WTC11 (cell line): ENCODE results near the gene EPHA6. TPM values are rescaled to one million over a fixed set of nuclear protein-coding genes. Genes with fewer than 3 reads are reported as not detected.

Experiments used
- ATAC-seq: fragments of 200-7000 bp; cut with Tn5 transposase; 2 replicates; pipeline ENCODE4 v1.10.0; 2021; ENCODE audit warnings: mild to moderate bottlenecking, moderate library complexity
- CTCF ChIA-PET: fragments of 300-600 bp; sonication (Branson Sonifier 250); formaldehyde crosslinking; loops from one replicate; lab custom pipeline; 2021; ENCODE audit warnings: antibody characterized with exemption; lab: Charles Lee
- POLR2A ChIA-PET: fragments of 350-600 bp; sonication (Branson Sonifier 250); formaldehyde crosslinking; loops from one replicate; lab custom pipeline; 2021; ENCODE audit warnings: antibody characterized with exemption; lab: Charles Lee
- DNase-seq: peaks from one replicate; pipeline ENCODE4 v3.0.0; 2021; ENCODE audit warnings: low spot score
- H3K27ac Mint-ChIP-seq: 2 replicates; pipeline ENCODE4 v1.8.0; 2021; ENCODE audit warnings: mixed read lengths
- H3K27me3 Mint-ChIP-seq: 2 replicates; pipeline ENCODE4 v1.8.0; 2021; ENCODE audit warnings: low read depth, mild to moderate bottlenecking, moderate library complexity, mixed read lengths
- H3K36me3 Mint-ChIP-seq: 2 replicates; pipeline ENCODE4 v1.8.0; 2021; ENCODE audit warnings: mixed read lengths
- H3K4me1 Mint-ChIP-seq: 2 replicates; pipeline ENCODE4 v1.8.0; 2022; ENCODE audit warnings: mixed read lengths
- H3K4me3 Mint-ChIP-seq: 2 replicates; pipeline ENCODE4 v1.8.0; 2021; ENCODE audit warnings: mild to moderate bottlenecking, moderate library complexity, mixed read lengths
- H3K9me3 Mint-ChIP-seq: 2 replicates; pipeline ENCODE4 v1.8.0; 2021; ENCODE audit warnings: mixed read lengths
- ATF1 ChIP-seq: sonication (generic); formaldehyde crosslinking; IDR thresholded peaks from 2 replicates; pipeline ENCODE4 v1.8.1; 2023; ENCODE audit warnings: mild to moderate bottlenecking, moderate library complexity, missing genetic modification reagents
- CREM ChIP-seq: sonication (generic); formaldehyde crosslinking; IDR thresholded peaks from 2 replicates; pipeline ENCODE4 v1.8.1; 2022; ENCODE audit warnings: mild to moderate bottlenecking, missing genetic modification reagents, moderate library complexity
- GABPB1 ChIP-seq: sonication (generic); formaldehyde crosslinking; IDR thresholded peaks from 2 replicates; pipeline ENCODE4 v1.8.1; 2023; ENCODE audit warnings: mild to moderate bottlenecking, missing genetic modification reagents
- GTF2I ChIP-seq: fragments of 250-450 bp; sonication (Bioruptor Pico); conservative IDR thresholded peaks from 2 replicates; pipeline ENCODE4 v1.4.0; 2021; ENCODE audit warnings: mild to moderate bottlenecking
- HMGA2 ChIP-seq: fragments of 250-450 bp; sonication (Bioruptor Pico); IDR thresholded peaks from 2 replicates; pipeline ENCODE4 v1.4.0; 2021; ENCODE audit warnings: mild to moderate bottlenecking, moderate library complexity
- JUN ChIP-seq: sonication (generic); formaldehyde crosslinking; IDR thresholded peaks from 2 replicates; pipeline ENCODE4 v1.8.0; 2023; ENCODE audit warnings: mild to moderate bottlenecking, missing genetic modification reagents
- KAT7 ChIP-seq: sonication (generic); formaldehyde crosslinking; IDR thresholded peaks from 2 replicates; pipeline ENCODE4 v1.8.1; 2023; ENCODE audit warnings: missing genetic modification reagents, mild to moderate bottlenecking, borderline replicate concordance
- NFATC4 ChIP-seq: fragments of 250-450 bp; sonication (Bioruptor Pico); IDR thresholded peaks from 2 replicates; pipeline ENCODE4 v1.9.0; 2021; ENCODE audit warnings: mild to moderate bottlenecking
- NR2C2 ChIP-seq: sonication (generic); formaldehyde crosslinking; IDR thresholded peaks from 2 replicates; pipeline ENCODE4 v1.8.0; 2022; ENCODE audit warnings: mild to moderate bottlenecking, missing genetic modification reagents
- PRRX2 ChIP-seq: fragments of 250-450 bp; sonication (Bioruptor Pico); IDR thresholded peaks from 2 replicates; pipeline ENCODE4 v1.8.0; 2021; ENCODE audit warnings: mild to moderate bottlenecking
- ZNF396 ChIP-seq: fragments of 250-450 bp; sonication (Bioruptor Pico); IDR thresholded peaks from 2 replicates; pipeline ENCODE4 v1.8.0; 2021; ENCODE audit warnings: mild to moderate bottlenecking, moderate library complexity, borderline replicate concordance
- total RNA-seq: library from RNA; stranded (reverse); gene quantifications from 3 replicates; pipeline ENCODE4 v1.2.3, GENCODE V29; 2021
- TF ChIP-seq, protein P1 (sequence below): sonication (generic); formaldehyde crosslinking; IDR thresholded peaks from 2 replicates; pipeline ENCODE4 v1.8.0; 2023; ENCODE audit warnings: missing genetic modification reagents, mild to moderate bottlenecking, borderline replicate concordance
- TF ChIP-seq, protein P2 (sequence below): sonication (generic); formaldehyde crosslinking; IDR thresholded peaks from 2 replicates; pipeline ENCODE4 v1.8.0; 2022; ENCODE audit warnings: mild to moderate bottlenecking, missing genetic modification reagents
- TF ChIP-seq, protein P3 (sequence below): fragments of 250-450 bp; sonication (Bioruptor Pico); IDR thresholded peaks from 2 replicates; pipeline ENCODE4 v1.8.0; 2021; ENCODE audit warnings: mild to moderate bottlenecking
- TF ChIP-seq, protein P4 (sequence below): sonication (generic); formaldehyde crosslinking; IDR thresholded peaks from 2 replicates; pipeline ENCODE4 v1.8.1; 2022; ENCODE audit warnings: mild to moderate bottlenecking, missing genetic modification reagents, moderate library complexity, borderline replicate concordance
- TF ChIP-seq, protein P5 (sequence below): sonication (generic); formaldehyde crosslinking; IDR thresholded peaks from 2 replicates; pipeline ENCODE4 v1.8.1; 2023; ENCODE audit warnings: mild to moderate bottlenecking, moderate library complexity, missing genetic modification reagents
- TF ChIP-seq, protein P6 (sequence below): sonication (generic); formaldehyde crosslinking; IDR thresholded peaks from 2 replicates; pipeline ENCODE4 v1.8.1; 2023; ENCODE audit warnings: mild to moderate bottlenecking, missing genetic modification reagents

Gene EPHA6
- total RNA-seq, 1 experiment from 2014 or later = 2.1 TPM

DNA sequence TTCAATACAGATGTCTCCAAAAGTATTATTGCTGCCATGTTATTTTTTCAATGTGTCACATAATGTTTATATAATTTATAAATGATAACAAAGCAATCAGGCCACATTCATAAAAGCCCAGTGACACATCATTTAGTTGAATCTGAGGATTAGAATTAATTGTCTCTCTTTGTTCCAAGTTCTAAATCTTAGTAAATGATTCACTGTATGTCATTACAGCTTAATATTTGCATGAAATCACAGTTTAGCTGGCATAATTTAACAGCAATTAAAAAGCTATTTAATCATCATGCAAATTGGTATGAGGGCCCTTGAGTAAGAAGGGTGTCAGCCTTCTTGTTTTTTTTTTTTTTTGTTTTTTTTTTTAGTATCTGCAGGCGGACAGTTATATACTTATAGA is 427.0 kb downstream of the EPHA6 start:
- POLR2A ChIA-PET = no interaction called here
- TF ChIP-seq, protein P1, sequence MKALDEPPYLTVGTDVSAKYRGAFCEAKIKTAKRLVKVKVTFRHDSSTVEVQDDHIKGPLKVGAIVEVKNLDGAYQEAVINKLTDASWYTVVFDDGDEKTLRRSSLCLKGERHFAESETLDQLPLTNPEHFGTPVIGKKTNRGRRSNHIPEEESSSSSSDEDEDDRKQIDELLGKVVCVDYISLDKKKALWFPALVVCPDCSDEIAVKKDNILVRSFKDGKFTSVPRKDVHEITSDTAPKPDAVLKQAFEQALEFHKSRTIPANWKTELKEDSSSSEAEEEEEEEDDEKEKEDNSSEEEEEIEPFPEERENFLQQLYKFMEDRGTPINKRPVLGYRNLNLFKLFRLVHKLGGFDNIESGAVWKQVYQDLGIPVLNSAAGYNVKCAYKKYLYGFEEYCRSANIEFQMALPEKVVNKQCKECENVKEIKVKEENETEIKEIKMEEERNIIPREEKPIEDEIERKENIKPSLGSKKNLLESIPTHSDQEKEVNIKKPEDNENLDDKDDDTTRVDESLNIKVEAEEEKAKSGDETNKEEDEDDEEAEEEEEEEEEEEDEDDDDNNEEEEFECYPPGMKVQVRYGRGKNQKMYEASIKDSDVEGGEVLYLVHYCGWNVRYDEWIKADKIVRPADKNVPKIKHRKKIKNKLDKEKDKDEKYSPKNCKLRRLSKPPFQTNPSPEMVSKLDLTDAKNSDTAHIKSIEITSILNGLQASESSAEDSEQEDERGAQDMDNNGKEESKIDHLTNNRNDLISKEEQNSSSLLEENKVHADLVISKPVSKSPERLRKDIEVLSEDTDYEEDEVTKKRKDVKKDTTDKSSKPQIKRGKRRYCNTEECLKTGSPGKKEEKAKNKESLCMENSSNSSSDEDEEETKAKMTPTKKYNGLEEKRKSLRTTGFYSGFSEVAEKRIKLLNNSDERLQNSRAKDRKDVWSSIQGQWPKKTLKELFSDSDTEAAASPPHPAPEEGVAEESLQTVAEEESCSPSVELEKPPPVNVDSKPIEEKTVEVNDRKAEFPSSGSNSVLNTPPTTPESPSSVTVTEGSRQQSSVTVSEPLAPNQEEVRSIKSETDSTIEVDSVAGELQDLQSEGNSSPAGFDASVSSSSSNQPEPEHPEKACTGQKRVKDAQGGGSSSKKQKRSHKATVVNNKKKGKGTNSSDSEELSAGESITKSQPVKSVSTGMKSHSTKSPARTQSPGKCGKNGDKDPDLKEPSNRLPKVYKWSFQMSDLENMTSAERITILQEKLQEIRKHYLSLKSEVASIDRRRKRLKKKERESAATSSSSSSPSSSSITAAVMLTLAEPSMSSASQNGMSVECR (CRISPR knock-in tag) = no peak
- TF ChIP-seq, protein P2, sequence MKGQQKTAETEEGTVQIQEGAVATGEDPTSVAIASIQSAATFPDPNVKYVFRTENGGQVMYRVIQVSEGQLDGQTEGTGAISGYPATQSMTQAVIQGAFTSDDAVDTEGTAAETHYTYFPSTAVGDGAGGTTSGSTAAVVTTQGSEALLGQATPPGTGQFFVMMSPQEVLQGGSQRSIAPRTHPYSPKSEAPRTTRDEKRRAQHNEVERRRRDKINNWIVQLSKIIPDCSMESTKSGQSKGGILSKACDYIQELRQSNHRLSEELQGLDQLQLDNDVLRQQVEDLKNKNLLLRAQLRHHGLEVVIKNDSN (CRISPR knock-in tag) = no peak
- TF ChIP-seq JUN (CRISPR knock-in tag) (no peak), GABPB1 (no peak), ZNF396 (no peak), KAT7 (CRISPR knock-in tag) (no peak), NR2C2 (CRISPR knock-in tag) (no peak), NFATC4 (no peak), CREM (CRISPR knock-in tag) (no peak), GTF2I (CRISPR knock-in tag) (no peak), HMGA2 (CRISPR knock-in tag) (no peak)
- TF ChIP-seq, protein P3, sequence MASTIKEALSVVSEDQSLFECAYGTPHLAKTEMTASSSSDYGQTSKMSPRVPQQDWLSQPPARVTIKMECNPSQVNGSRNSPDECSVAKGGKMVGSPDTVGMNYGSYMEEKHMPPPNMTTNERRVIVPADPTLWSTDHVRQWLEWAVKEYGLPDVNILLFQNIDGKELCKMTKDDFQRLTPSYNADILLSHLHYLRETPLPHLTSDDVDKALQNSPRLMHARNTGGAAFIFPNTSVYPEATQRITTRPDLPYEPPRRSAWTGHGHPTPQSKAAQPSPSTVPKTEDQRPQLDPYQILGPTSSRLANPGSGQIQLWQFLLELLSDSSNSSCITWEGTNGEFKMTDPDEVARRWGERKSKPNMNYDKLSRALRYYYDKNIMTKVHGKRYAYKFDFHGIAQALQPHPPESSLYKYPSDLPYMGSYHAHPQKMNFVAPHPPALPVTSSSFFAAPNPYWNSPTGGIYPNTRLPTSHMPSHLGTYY = no peak
- TF ChIP-seq, protein P4, sequence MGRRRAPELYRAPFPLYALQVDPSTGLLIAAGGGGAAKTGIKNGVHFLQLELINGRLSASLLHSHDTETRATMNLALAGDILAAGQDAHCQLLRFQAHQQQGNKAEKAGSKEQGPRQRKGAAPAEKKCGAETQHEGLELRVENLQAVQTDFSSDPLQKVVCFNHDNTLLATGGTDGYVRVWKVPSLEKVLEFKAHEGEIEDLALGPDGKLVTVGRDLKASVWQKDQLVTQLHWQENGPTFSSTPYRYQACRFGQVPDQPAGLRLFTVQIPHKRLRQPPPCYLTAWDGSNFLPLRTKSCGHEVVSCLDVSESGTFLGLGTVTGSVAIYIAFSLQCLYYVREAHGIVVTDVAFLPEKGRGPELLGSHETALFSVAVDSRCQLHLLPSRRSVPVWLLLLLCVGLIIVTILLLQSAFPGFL (CRISPR knock-in tag) = no peak
- TF ChIP-seq, protein P5, sequence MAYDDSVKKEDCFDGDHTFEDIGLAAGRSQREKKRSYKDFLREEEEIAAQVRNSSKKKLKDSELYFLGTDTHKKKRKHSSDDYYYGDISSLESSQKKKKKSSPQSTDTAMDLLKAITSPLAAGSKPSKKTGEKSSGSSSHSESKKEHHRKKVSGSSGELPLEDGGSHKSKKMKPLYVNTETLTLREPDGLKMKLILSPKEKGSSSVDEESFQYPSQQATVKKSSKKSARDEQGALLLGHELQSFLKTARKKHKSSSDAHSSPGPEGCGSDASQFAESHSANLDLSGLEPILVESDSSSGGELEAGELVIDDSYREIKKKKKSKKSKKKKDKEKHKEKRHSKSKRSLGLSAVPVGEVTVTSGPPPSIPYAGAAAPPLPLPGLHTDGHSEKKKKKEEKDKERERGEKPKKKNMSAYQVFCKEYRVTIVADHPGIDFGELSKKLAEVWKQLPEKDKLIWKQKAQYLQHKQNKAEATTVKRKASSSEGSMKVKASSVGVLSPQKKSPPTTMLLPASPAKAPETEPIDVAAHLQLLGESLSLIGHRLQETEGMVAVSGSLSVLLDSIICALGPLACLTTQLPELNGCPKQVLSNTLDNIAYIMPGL (CRISPR knock-in tag) = no peak
- TF ChIP-seq, all 79 proteins: peak for 0
- Mint-ChIP-seq H3K9me3 (no peaks in the 10 kb centered on the region), H3K36me3 (no peaks in the 10 kb centered on the region), H3K27ac (no peak overlapping the region), H3K27me3 (no peaks in the 10 kb centered on the region), H3K4me3 (no peak overlapping the region), H3K4me1 (peaks cover 2% of the 10 kb centered on the region; the same call in 1 of the 2 replicates)
- CTCF ChIA-PET = no interaction called here
- ATAC-seq (no peak), DNase-seq (no peak)

DNA sequence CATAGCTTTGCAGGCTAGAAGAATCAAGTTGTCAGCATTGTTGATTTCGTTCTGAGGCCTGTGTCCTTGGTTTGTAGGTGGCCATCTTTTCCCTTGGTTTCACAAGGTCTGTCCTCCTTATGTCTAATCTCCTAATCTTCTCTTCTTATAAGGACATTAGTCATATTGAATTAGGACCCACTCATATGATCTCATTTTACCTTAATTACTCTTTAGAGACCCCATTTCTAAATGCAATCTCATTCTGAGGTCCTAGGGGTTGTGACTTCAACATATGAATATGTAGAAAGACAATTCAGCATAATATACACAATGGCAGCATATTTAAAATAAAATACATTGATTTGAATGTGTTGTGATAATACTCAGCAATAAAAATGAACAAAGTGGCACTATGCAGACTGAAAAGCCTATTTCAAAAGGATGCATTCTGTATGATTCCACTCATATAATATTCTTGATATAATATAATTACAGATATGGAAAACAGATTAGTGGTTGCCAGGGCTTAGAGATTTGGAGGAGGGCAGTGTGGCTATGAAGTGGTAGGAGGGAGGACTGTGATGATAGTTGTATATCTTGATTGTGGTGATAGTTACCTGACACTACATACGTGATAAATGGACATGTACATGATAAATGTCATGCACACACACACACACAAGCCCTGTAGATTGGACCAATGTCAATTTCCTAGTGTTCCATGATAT is 431.0 kb downstream of the EPHA6 start:
- DNase-seq (no peak), ATAC-seq (no peak)
- no peaks in the 10 kb centered on the region for H3K27me3 Mint-ChIP-seq
- no peak for TF ChIP-seq PRRX2
- TF ChIP-seq, protein P6, sequence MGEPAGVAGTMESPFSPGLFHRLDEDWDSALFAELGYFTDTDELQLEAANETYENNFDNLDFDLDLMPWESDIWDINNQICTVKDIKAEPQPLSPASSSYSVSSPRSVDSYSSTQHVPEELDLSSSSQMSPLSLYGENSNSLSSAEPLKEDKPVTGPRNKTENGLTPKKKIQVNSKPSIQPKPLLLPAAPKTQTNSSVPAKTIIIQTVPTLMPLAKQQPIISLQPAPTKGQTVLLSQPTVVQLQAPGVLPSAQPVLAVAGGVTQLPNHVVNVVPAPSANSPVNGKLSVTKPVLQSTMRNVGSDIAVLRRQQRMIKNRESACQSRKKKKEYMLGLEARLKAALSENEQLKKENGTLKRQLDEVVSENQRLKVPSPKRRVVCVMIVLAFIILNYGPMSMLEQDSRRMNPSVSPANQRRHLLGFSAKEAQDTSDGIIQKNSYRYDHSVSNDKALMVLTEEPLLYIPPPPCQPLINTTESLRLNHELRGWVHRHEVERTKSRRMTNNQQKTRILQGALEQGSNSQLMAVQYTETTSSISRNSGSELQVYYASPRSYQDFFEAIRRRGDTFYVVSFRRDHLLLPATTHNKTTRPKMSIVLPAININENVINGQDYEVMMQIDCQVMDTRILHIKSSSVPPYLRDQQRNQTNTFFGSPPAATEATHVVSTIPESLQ = no peak
- TF ChIP-seq ATF1 (CRISPR knock-in tag) = no peak
- TF ChIP-seq HMGA2 (CRISPR knock-in tag) = no peak
- TF ChIP-seq JUN (CRISPR knock-in tag) = no peak
- ChIA-PET CTCF (no interaction called here), POLR2A (no interaction called here)
- no peaks in the 10 kb centered on the region for H3K36me3 Mint-ChIP-seq
- no peak overlapping the region for H3K27ac Mint-ChIP-seq
- no peaks in the 10 kb centered on the region for H3K9me3 Mint-ChIP-seq
- H3K4me1 Mint-ChIP-seq = no peaks in the 10 kb centered on the region
- H3K4me3 Mint-ChIP-seq = no peak overlapping the region
